SJSA1 (cell line): ENCODE results near the gene CHORDC1. TPM values are rescaled to one million over a fixed set of nuclear protein-coding genes. Genes with fewer than 3 reads are reported as not detected.
"Not testable (repeated sequence)": the region's sequence is repeated elsewhere in the genome, so short reads cannot be mapped to it uniquely, and the experiment has no call there.

Experiments used
- DNase-seq, 2 experiments: peaks; one replicate each; pipeline ENCODE4 v3.0.0-alpha.2; 2015 to 2020; ENCODE audit warnings: low spot score in 2 of 2, low read depth in 1 of 2
- H3K27ac ChIP-seq: fragments of 250-450 bp; sonication (Bioruptor Pico); 2 replicates; pipeline ENCODE4 v1.5.1; 2020; ENCODE audit warnings: mild to moderate bottlenecking, moderate library complexity
- H3K27me3 ChIP-seq: fragments of 250-450 bp; sonication (Bioruptor Pico); replicated peaks from 2 replicates; pipeline ENCODE4 v1.5.1; 2020; ENCODE audit warnings: mild to moderate bottlenecking, moderate library complexity
- H3K36me3 ChIP-seq: fragments of 250-450 bp; sonication (Bioruptor Pico); 2 replicates; pipeline ENCODE4 v1.5.1; 2020; ENCODE audit warnings: mild to moderate bottlenecking
- H3K4me1 ChIP-seq: fragments of 250-450 bp; sonication (Bioruptor Pico); replicated peaks from 2 replicates; pipeline ENCODE4 v1.6.1; 2021; ENCODE audit warnings: mild to moderate bottlenecking
- H3K4me3 ChIP-seq: fragments of 250-450 bp; sonication (Bioruptor Pico); 2 replicates; pipeline ENCODE4 v1.5.1; 2020; ENCODE audit warnings: mild to moderate bottlenecking
- H3K9me3 ChIP-seq: fragments of 250-450 bp; sonication (Bioruptor Pico); replicated peaks from 2 replicates; pipeline ENCODE4 v1.5.1; 2020; ENCODE audit warnings: mild to moderate bottlenecking
- total RNA-seq: library from RNA; depleted of rRNA; stranded (reverse); fragments of >200 nt; shearing (Covaris generic); gene quantifications from 2 replicates; pipeline ENCODE4 v1.2.3, GENCODE V29; 2014

CHORDC1 gene
- total RNA-seq, 1 experiment from 2014 or later: 29.5 TPM

DNA sequence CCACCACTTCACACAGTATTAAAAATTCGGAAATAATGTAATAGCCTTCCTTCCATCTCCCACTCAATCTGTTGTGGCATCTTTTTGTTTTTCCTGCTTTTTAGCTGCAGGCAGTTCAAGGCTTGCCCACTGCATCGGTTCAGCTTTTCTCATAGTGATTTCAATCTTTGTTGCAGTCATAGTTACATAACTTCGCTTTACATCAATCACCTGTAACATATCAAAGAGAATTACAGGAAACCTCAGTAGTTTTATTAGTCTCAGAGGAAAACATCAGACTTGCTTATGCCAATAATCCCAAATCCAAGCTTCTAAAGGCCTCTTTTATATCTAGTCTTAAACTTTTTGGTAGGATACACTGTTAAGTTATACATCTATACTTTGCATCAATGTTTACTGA is 20.5 kb downstream of the CHORDC1 start:
- no peak for DNase-seq
- Histone ChIP-seq H3K27ac (no peak overlapping the region), H3K4me3 (no peak overlapping the region), H3K36me3 (peaks cover 24% of the 10 kb centered on the region), H3K4me1 (no peaks in the 10 kb centered on the region), H3K9me3 (no peaks in the 10 kb centered on the region), H3K27me3 (no peaks in the 10 kb centered on the region)

DNA sequence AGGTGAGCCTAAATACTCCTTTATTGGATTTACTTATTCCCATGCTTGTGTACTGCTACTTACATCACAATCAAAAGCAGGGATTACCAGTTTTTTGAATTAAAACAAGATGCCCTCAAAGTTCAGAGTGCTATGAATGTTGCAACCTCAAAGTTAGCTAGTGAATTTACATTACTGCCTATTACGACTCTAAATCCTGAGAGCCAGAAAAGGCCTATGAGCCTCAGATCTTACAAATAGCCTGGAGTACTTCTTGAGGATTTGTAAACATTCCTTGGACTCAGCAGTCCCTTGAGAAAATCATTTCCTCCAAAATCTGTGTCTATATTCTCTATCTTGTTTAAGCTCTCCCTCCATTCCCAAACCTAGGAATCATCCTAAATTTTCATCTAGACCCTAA is 25.5 kb downstream of the CHORDC1 start:
- no peak for DNase-seq

DNA sequence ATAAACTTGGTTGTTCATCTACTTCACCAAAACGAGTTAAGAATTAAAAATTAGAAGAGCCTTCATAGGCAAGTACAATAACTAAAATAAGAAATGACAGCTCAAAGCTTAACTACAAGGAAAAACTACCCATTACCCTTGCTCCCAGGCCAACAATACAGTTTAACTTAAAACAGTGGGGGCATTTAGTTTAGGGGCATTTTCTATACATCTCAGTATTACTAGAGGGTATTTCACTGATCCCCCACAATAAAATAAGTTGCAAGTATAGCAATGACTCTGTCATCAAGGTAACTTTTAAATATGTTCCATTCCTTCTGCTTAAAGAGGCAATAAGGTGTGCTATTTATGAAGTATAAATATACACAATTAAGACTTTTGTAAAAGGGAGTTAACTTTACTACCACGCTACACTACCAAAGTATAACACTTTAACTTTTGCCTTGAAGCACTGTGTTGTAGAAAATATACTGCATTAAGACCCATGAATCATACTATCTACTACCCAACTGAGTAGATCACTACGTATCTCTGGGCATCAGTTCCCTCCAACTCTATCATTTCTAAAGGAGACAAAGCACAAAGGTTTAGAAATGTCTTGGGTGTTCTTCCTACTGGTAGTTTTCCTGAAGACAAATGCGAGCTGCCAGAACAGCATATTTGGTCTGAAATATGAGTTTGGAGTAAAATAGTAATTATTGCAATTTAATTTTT is 29.8 kb downstream of the CHORDC1 start:
- Histone ChIP-seq H3K27ac (no peak overlapping the region), H3K36me3 (no peaks in the 10 kb centered on the region; the same call in 1 of the 2 replicates), H3K4me1 (no peaks in the 10 kb centered on the region), H3K27me3 (no peaks in the 10 kb centered on the region), H3K4me3 (no peak overlapping the region), H3K9me3 (no peaks in the 10 kb centered on the region)
- no peak for DNase-seq

More for the DNA sequence above, 25.5 kb downstream of the CHORDC1 start:
- H3K4me3 ChIP-seq: no peak overlapping the region
- H3K4me1 ChIP-seq: no peaks in the 10 kb centered on the region
- H3K9me3 ChIP-seq: no peaks in the 10 kb centered on the region
- H3K36me3 ChIP-seq: peaks cover 3% of the 10 kb centered on the region
- H3K27ac ChIP-seq: no peak overlapping the region
- H3K27me3 ChIP-seq: no peaks in the 10 kb centered on the region

DNA sequence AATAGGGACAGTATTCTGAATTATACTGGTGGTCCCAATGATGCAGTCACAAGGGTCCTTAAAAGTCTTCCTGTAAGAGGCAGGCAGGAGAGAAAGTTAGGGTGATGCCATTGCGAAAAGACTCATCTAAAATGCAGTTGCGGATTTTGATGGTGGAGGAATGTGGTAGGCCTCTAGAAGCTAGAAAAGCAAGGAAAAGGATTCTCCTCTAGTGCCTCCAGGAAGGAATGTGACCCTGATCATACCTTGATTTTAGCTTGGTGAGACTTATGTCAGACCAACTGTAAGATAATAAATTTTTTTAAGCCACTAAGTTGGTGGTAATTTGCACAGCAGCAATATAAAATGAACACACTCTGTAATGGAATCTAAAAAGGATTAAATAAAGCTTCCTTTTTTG is 33.8 kb downstream of the CHORDC1 start:
- Histone ChIP-seq H3K27ac (no peak overlapping the region), H3K27me3 (no peaks in the 10 kb centered on the region), H3K36me3 (no peaks in the 10 kb centered on the region), H3K9me3 (no peaks in the 10 kb centered on the region), H3K4me3 (no peak overlapping the region), H3K4me1 (no peaks in the 10 kb centered on the region)
- no peak for DNase-seq

DNA sequence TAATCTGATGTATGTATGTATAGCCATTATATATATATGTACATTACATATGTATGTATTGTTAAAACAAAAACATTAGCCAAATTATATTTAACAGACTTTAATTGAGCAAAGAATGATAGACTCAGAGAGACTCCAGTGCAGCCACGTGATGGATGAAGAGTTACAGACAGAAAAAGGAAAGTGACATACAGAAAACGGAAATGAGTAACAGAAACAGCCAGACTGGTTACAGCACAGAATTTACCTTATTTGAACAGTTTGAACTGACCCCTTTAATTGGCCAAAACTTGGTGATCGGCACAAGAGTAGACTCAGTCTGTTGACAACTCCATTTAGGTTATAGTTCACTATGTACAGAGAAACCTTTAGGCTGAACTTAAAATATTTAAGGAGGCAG is 35.0 kb downstream of the CHORDC1 start:
- no peaks in the 10 kb centered on the region for H3K4me1 ChIP-seq

DNA sequence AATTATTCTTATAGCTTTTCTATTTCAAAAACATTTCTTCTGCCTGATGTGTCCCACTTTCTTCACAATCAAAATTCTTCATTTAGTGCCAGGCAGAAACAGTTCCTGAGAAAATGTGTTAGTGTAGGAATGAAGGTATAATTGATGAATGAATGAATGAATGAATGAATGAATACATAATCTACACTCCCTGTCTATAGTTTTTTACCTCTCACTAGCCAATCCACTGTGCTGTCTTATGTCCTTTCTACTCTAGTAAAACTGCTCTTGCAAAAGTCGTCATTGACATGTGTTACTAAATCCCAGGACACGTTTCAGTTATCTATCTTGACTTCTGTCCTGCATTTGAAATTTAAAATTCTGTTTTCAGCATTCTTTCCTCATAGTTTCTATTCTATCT is 42.9 kb downstream of the CHORDC1 start:
- H3K36me3 ChIP-seq: no peaks in the 10 kb centered on the region
- no peaks in the 10 kb centered on the region for H3K4me1 ChIP-seq
- no peak for DNase-seq
- no peaks in the 10 kb centered on the region for H3K9me3 ChIP-seq
- no peaks in the 10 kb centered on the region for H3K27me3 ChIP-seq
- H3K27ac ChIP-seq: no peak overlapping the region
- H3K4me3 ChIP-seq: no peak overlapping the region

More for the DNA sequence above, 35.0 kb downstream of the CHORDC1 start:
- Histone ChIP-seq H3K27ac (no peak overlapping the region), H3K27me3 (no peaks in the 10 kb centered on the region), H3K9me3 (no peaks in the 10 kb centered on the region), H3K36me3 (no peaks in the 10 kb centered on the region), H3K4me3 (no peak overlapping the region)
- no peak for DNase-seq

DNA sequence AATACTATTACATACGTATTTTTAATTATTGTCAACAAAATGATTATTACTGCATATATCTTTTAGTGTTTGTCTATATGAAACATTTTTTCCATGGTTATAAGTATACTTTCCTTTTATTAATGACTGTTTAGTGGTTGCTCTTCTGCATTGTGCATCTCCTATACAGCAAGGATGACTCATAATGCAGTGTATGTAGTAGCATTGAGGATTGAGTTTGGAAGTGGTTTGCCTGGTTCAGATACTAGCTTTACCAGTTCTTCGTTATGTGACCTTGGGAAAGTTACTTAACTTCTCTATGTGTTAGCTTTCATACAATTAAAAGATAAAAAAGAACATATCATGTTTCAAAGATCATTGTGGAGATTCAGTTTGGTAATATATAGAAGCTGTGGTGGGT is 44.1 kb downstream of the CHORDC1 start:
- Histone ChIP-seq H3K4me3 (no peak overlapping the region), H3K36me3 (no peaks in the 10 kb centered on the region), H3K4me1 (no peaks in the 10 kb centered on the region), H3K27ac (no peak overlapping the region), H3K27me3 (no peaks in the 10 kb centered on the region), H3K9me3 (no peaks in the 10 kb centered on the region)
- no peak for DNase-seq

DNA sequence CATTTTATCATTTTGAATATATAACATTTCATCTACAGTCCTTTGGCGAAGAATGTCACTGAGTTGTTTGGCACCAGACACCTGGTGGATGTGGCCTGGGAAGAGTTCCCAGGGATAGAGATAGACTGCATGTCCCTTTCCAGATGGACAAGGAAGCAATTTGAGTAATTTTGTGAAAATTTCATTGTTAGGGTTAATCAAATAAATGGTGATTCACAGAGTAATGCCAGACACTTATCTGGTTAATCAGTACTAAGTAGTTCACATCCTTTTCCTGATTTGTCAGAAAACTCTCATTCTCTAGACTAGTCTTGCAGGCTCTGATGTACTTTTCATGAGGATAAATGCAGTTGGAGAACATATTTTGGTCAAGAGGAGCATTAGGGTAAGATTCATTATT is 46.8 kb downstream of the CHORDC1 start:
- no peak for DNase-seq
- no peak overlapping the region for H3K27ac ChIP-seq

DNA sequence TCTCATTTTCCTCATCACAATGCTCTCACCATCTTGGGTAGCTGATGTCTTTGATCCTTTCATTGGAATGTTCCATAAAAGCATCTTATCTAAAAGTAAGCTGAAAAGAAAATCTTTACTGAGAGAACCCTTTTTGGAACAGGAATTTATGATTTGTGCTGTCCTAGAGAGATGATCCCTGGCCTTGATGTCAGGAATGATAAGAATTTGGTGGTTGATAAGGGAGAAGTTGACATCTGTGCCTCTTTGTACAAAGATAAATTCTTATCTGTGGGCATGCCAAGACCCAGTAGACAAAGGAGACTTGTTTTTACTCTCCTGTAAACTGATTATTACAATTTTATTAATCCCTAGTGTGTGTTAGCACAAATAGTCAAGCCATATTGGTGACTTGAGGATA is 51.5 kb downstream of the CHORDC1 start:
- no peaks in the 10 kb centered on the region for H3K9me3 ChIP-seq
- no peak overlapping the region for H3K4me3 ChIP-seq
- H3K27ac ChIP-seq: no peak overlapping the region
- no peak for DNase-seq
- H3K36me3 ChIP-seq: no peaks in the 10 kb centered on the region
- H3K4me1 ChIP-seq: no peaks in the 10 kb centered on the region
- H3K27me3 ChIP-seq: no peaks in the 10 kb centered on the region

More for the DNA sequence above, 46.8 kb downstream of the CHORDC1 start:
- H3K4me1 ChIP-seq: no peaks in the 10 kb centered on the region
- H3K4me3 ChIP-seq: no peak overlapping the region
- no peaks in the 10 kb centered on the region for H3K9me3 ChIP-seq
- no peaks in the 10 kb centered on the region for H3K36me3 ChIP-seq
- H3K27me3 ChIP-seq: no peaks in the 10 kb centered on the region

DNA sequence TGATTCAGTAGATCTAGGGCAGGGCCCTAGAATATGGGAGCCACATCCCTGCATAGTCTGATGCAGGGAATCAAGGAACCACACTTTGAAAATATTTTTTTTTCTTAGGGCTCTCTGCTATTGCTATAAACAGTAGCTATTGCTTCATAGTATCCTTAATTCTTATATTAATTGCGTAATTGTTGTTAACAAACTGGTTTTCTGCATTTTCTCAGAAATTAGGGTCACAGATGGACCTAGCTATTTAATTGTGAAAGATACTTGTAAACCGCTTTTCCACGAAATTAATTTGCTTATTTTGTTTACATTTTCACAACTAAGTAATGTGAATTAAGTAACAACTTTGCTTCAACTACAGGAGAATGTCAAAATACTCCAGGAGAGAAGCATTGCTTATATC is 54.3 kb downstream of the CHORDC1 start:
- Histone ChIP-seq H3K27ac (no peak overlapping the region), H3K4me3 (no peak overlapping the region), H3K9me3 (no peaks in the 10 kb centered on the region), H3K4me1 (no peaks in the 10 kb centered on the region), H3K36me3 (no peaks in the 10 kb centered on the region), H3K27me3 (no peaks in the 10 kb centered on the region)
- no peak for DNase-seq

DNA sequence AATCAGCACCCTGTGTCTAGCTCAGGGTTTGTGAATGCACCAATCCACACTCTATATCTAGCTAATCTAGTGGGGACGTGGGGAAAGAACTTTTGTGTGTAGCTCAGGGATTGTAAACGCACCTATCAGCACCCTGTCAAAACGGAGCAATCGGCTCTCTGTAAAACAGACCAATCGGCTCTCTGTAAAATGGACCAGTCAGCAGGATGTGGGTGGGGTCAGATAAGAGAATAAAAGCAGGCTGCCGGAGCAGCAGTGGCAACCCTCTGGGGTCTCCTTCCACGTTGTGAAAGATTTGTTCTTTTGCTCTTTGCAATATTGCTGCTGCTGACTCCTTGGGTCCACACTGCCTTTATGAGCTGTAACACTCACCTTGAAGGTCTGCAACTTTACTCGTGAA is 55.1 kb downstream of the CHORDC1 start:
- not testable (repeated sequence) for H3K9me3 ChIP-seq, DNase-seq, H3K27me3 ChIP-seq, H3K27ac ChIP-seq, H3K4me3 ChIP-seq, H3K36me3 ChIP-seq, H3K4me1 ChIP-seq

DNA sequence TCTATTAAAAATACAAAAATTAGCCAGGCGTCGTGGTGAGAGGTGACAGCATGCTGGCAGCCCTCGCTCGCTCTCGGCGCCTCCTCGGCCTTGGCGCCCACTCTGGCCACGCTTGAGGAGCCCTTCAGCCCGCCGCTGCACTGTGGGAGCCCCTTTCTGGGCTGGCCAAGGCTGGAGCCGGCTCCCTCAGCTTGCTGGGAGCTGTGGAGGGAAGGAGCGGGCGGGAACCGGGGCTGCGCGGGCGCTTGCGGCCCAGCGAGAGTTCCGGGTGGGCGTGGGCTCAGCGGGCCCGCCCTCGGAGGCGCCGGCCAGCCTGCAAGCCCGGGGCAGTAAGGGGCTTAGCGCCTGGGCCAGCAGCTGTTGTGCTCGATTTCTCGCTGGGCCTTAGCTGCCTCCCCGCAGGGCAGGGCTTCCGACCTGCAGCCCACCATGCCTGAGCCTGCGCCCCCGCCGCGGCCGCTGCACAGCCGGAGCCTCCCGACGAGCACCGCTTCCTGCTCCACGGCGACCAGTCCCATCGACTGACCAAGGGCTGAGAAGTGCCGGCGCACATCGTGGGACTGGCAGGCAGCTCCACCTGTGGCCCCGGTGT is 55.8 kb downstream of the CHORDC1 start:
- not testable (repeated sequence) for H3K4me1 ChIP-seq, DNase-seq, H3K4me3 ChIP-seq

More for the DNA sequence above, 55.8 kb downstream of the CHORDC1 start:
- not testable (repeated sequence) for H3K27ac ChIP-seq, H3K36me3 ChIP-seq, H3K27me3 ChIP-seq, H3K9me3 ChIP-seq
